Lower leg skin (tissue), 4 donors: ENCODE measurements around the gene RPL36A. TPM values are rescaled to one million over a fixed set of nuclear protein-coding genes. Genes with fewer than 3 reads are reported as not detected.
A peak's percentile ranks its signal among the peaks of the same experiment; 100 is the strongest.

Source experiments
- DNase-seq, 2 donors: peaks; one replicate each; pipeline ENCODE4 v3.0.0-alpha.2; 2019; ENCODE audit warnings: low spot score in 2 of 2
- H3K4me3 ChIP-seq: fragments of 200-600 bp; sonication (generic); 2 replicates; pipeline ENCODE4 v1.5.1; 2017; ENCODE audit warnings: mild to moderate bottlenecking, low read depth; ENCODE audit not compliant: poor library complexity, severe bottlenecking
- CTCF ChIP-seq, 3 donors: fragments of 450-650 bp; IDR thresholded peaks; one replicate each; pipeline ENCODE4 v1.5.1; 2016; ENCODE audit warnings: antibody characterized with exemption in 3 of 3, mild to moderate bottlenecking in 3 of 3, moderate library complexity in 2 of 3
- POLR2A ChIP-seq, 2 donors: fragments of 450-650 bp; IDR thresholded peaks; one replicate each; pipeline ENCODE4 v1.6.1; 2016 to 2017; ENCODE audit warnings: antibody characterized with exemption in 2 of 2, mild to moderate bottlenecking in 1 of 2, moderate library complexity in 1 of 2
- WGBS, 2 donors: methylation state at CpG; one replicate each; pipeline ENCODE4 v1.1.5; 2018; 5-methylcytosine and 5-hydroxymethylcytosine counted together
- intact Hi-C: fragments of 100-400 bp; cut with DNase I; formaldehyde crosslinking; loops from one replicate; pipeline ENCODE4 v1.15.0; 2023; ENCODE audit warnings: low total_unique reads
- total RNA-seq, 4 donors: library from RNA; depleted of rRNA; stranded (reverse); fragments of >200 nt; gene quantifications; one replicate each; pipeline ENCODE4 v1.1.0, GENCODE V29; 2016

RPL36A gene
- total RNA-seq, 4 donors from 2014 or later, result 1,158 to 5,300 (median 1,747) TPM

- H3K4me3 ChIP-seq, result no peak overlapping the region
- WGBS, 2 donors, result 35 to 40% methylated on average over 11 to 12 of the region's 12 CpGs
- TF ChIP-seq CTCF (IDR thresholded peaks at IDR 0.05) (no peak), POLR2A (IDR thresholded peaks at IDR 0.05) (no peak)
- peak in 1 of 2 donors; percentile 19 for DNase-seq
- intact Hi-C loops, result no loop called here
These were observed 24.7 kb downstream of the RPL36A start for GRCh38 chrX:101415180-101416145.

GRCh38 chrX:101416691-101417090 lies 25.9 kb downstream of the RPL36A start:
- 86% methylated on average over 7 of the region's 7 CpGs for WGBS, 2 donors
- TF ChIP-seq CTCF (IDR thresholded peaks at IDR 0.05) (no peak), POLR2A (IDR thresholded peaks at IDR 0.05) (no peak)
- intact Hi-C loops, result no loop called here
- H3K4me3 ChIP-seq, result no peak overlapping the region
- no peak for DNase-seq

- WGBS, 2 donors, result 77% methylated on average over 4 of the region's 4 CpGs
- DNase-seq, result no peak
- TF ChIP-seq CTCF (IDR thresholded peaks at IDR 0.05) (no peak), POLR2A (IDR thresholded peaks at IDR 0.05) (no peak)
- H3K4me3 ChIP-seq, result no peak overlapping the region
- intact Hi-C loops, result no loop called here
These were observed 26.4 kb downstream of the RPL36A start for GRCh38 chrX:101417190-101417589.

GRCh38 chrX:101417981-101418841 lies 27.4 kb downstream of the RPL36A start:
- 1 to 22% methylated on average over 33 to 47 of the region's 56 CpGs for WGBS, 2 donors
- peak overlapping the region; percentile 15 for H3K4me3 ChIP-seq
- DNase-seq, result peak; percentile 14 to 90
- intact Hi-C loops, result no loop called here
- TF ChIP-seq CTCF (IDR thresholded peaks at IDR 0.05) (no peak), POLR2A (IDR thresholded peaks at IDR 0.05) (no peak)

GRCh38 chrX:101419489-101419888 lies 28.7 kb downstream of the RPL36A start:
- DNase-seq, result no peak
- 69% methylated on average over 2 of the region's 2 CpGs for WGBS, 2 donors
- H3K4me3 ChIP-seq, result no peak overlapping the region
- intact Hi-C loops, result no loop called here
- TF ChIP-seq CTCF (IDR thresholded peaks at IDR 0.05) (no peak), POLR2A (IDR thresholded peaks at IDR 0.05) (no peak)
